Subcutaneous adipose tissue (tissue), 4 donors: ENCODE data around the gene PLS3. TPM values are rescaled to one million over a fixed set of nuclear protein-coding genes. Genes with fewer than 3 reads are reported as not detected.

Source experiments
- CTCF ChIP-seq: fragments of 450-650 bp; IDR thresholded peaks from one replicate; pipeline ENCODE4 v1.5.1; 2016; ENCODE audit warnings: low read depth, mild to moderate bottlenecking, control low read depth, antibody characterized with exemption, moderate library complexity
- total RNA-seq, 4 donors: library from RNA; depleted of rRNA; stranded (reverse); fragments of >200 nt; gene quantifications; one replicate each; pipeline ENCODE4 v1.1.0, GENCODE V29; 2016

The PLS3 gene
- total RNA-seq, 4 donors from 2014 or later: 61.7 to 269 (median 84.9) TPM

DNA sequence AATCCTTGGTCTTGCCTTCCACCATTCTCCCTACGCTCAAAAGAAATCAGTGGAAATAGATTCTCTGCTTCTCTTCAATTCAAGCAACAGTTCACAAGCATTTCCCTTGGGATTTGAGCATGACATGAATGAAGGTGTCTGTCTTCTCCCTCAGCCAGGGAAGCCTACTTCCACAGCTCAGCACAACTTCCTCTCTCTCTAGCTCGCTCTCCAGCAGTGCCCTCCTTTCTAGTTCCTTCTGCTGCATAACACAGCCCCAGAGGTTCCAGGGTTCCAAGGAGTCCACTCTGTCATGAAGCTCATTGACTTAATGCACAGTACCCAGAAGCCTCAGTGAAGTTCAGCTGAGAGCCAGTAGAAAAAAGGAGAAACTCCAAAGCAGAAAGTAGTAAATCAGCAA lies 81.3 kb downstream of the PLS3 start:
- TF ChIP-seq CTCF: no peak

GRCh38 chrX:115642895-115643530 lies 82.0 kb downstream of the PLS3 start:
- no peak for TF ChIP-seq CTCF

DNA sequence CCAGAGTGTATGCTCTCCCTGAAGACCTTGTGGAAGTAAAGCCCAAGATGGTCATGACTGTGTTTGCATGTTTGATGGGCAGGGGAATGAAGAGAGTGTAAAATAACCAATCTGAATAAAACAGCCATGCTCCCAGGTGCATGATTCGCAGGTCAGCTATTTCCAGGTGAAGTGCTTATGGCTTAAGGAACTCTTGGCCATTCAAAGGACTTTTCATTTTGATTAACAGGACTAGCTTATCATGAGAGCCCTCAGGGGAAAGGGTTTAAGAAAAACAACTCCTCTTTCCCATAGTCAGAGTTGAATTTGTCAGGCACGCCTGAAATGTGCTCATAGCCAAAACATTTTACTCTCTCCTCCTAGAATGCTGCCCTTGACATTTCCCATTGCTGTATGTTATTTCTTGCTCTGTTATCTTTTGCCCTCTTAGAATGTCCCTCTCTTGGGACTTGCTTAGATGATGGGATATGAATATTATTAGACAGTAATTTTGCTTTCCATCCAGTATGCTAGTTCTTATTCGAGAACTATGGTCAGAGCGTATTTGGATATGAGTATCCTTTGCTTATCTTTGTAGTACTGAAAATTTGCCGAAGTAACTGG lies 88.6 kb downstream of the PLS3 start:
- TF ChIP-seq CTCF: no peak

DNA sequence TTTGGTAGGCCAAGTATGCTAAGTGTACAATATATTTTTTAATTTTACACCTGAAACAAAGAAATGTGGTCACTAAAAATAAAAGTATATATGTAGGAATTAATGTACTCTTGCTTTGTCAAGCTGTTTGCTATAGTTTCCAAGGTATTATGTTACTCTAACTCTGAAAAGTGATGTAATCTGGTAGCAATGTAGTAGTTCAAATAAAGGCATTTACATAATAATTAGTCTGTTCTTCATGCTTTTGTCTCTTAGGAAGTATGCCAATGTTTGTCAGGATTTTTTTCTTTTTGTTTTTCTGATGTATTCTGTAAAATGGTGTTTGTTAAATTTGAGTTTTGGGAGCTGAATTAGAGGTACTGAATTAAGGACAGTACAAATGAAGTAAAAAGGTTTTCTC lies 89.5 kb downstream of the PLS3 start:
- TF ChIP-seq CTCF: no peak

DNA sequence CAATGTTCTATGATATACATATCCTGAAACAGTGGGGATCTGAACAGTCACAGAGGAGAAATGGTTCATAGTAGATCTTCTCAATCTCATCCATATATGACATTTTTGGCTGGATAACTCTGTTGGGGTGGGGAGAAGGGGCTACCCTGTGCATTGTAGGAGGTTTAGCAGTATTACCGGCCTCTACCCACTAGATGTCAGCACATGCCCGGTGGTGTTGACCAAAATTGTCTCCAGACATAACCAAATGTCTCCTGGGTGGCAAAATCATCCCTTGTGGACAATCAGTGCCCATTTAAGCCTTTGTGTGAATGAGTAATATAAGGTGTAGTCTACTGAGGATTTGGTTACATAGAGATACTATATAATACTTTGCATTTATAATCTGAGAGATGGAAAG lies 89.9 kb downstream of the PLS3 start:
- no peak for TF ChIP-seq CTCF

DNA sequence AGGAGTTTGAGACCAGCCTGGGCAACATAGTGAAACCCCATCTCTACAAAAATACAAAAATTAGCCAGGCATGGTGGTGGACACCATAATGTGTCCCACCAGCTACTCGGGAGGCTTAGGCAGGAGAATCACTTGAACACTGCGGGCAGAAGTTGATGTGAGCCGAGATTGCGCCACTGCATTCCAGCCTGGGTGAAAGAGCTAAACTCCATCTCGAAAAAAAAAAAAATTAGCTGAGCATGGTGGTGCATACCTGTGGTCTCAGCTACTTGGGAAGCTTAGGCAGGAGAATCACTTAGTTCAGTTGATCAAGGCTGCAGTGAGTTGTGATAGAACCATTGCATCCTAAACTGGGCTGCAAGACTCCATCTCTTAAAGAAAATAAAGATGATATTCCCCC lies 91.2 kb downstream of the PLS3 start:
- TF ChIP-seq CTCF: no peak

DNA sequence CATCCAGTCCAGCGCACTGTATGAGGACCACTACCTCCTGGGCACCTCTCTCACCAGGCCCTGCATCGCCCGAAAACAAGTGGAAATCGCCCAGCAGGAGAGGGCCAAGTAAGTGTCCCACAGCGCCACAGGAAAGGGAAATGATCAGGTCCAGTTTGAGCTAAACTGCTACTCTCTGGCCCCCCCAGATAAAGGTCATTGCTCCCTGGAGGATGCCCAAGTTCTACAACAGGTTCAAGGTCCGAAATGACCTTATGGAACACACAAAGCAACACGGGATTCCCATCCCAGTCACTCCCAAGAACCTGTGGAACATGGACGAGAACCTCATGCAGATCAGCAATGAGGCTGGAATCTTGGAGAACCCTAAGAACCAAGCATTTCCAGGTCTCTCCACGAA lies 104.1 kb downstream of the PLS3 start:
- TF ChIP-seq CTCF: no peak
